Loucy (cell line): Measurements from ENCODE around the gene CCDC61.

ENCODE experiments used
- CTCF ChIP-seq: fragments of 200-600 bp; sonication (generic); conservative IDR thresholded peaks from 2 replicates; pipeline ENCODE4 v1.5.1; 2014; ENCODE audit warnings: mild to moderate bottlenecking, antibody characterized with exemption, low read length
- EZH2phosphoT487 ChIP-seq: fragments of 200-600 bp; IDR thresholded peaks from 2 replicates; pipeline ENCODE4 v1.6.1; 2018; ENCODE audit warnings: antibody characterized with exemption, mild to moderate bottlenecking, moderate library complexity, borderline replicate concordance

GRCh38 chr19:46014534-46014933 lies 19.3 kb downstream of the CCDC61 start:
- TF ChIP-seq CTCF, result no peak
- TF ChIP-seq EZH2phosphoT487, result no peak
